ENCODE data around the gene ZDHHC14.

The ZDHHC14 gene

DNA sequence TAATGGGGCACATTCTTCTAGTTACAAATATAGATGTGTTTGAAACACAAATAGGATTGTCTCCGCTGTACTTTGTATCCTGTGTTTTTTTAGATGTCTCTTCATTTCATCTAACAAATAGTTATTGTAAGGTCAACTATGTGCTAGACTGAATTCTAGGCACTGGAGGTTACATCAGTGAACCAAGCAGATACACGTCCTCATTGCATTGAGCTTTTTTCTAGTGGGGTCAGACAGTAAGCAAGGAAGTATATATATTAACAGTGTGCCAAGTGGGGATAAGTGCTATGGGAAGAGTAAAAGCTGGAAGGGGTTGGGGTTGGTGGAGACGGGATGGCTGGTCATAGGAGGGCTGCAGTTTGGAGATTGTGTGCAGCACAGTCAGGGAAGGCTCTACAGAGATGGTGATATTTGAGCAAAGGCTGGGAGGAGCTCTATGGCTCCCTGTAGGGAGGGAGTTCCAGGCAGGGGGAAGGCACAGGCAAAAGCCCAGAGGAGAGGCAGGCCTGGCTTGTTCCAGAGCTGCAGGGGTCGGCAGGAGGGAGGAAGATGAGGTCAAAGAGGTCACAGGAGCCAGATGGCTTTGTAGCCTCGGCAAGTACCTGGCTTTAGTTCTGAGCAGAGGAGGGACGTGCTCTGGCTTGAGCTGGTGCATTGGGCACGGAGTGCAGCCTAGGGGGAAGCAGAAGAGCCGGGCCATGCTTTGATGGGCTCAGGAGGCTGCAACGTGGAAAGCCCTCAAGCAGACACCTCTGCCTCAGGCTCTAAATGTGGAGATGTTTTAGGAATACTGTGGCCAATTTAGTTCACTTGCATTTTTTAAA lies 152.3 kb downstream of the ZDHHC14 start:
- no peak for DNase-seq (ENCODE audit: low spot score)

DNA sequence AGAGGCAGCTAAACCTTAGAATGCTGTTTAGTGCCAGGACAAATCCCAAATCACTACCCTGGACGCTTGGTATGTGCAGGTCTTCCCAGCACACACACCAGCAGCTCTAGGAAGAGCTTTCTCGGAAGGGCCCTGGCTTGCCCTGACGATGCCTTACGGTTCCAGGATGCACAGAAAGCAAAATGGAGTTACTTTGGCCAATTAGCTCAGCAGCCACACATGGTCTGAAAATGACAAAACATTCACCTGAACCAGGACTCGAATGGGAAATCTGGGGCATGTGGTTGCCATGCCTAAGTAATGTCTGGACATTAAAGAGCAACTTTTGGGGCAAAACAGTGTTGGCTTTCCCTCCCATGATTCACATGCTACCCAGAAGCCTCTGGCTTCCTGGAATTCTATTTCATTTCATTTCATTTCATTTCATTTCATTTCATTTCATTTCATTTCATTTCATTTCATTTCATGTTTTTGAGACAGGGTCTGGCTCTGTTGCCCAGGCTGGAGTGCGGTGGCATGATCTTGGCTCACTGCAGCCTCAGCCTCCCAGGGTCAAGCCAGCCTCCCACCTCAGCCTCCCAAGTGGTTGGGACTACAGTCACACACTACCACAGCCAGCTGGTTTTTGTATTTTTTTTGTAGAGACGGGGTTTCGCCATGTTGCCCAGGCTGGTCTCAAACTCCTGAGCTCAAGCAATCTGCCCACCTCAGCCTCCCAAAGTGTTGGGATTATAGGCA lies 153.3 kb downstream of the ZDHHC14 start:
- no peak for DNase-seq (ENCODE audit: low spot score)

DNA sequence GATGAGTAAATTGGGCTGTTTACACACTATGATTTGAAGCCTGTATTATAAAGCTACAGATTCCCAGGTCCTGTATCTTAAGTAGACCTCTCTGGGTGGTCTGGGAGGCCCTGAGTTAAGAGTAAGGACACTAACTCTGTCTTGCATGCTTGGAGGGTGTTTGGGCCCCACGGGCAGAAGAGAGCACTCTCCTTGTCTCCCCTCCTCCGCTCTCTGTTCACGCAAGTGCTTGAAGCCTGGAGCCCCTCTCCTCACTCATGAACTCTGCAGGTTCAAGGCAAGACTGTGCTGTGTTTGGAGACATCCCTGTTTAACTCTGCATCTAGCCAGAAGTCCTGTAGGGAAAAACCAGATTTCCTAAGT lies 154.0 kb downstream of the ZDHHC14 start:
- DNase-seq (ENCODE audit: low spot score): no peak

DNA sequence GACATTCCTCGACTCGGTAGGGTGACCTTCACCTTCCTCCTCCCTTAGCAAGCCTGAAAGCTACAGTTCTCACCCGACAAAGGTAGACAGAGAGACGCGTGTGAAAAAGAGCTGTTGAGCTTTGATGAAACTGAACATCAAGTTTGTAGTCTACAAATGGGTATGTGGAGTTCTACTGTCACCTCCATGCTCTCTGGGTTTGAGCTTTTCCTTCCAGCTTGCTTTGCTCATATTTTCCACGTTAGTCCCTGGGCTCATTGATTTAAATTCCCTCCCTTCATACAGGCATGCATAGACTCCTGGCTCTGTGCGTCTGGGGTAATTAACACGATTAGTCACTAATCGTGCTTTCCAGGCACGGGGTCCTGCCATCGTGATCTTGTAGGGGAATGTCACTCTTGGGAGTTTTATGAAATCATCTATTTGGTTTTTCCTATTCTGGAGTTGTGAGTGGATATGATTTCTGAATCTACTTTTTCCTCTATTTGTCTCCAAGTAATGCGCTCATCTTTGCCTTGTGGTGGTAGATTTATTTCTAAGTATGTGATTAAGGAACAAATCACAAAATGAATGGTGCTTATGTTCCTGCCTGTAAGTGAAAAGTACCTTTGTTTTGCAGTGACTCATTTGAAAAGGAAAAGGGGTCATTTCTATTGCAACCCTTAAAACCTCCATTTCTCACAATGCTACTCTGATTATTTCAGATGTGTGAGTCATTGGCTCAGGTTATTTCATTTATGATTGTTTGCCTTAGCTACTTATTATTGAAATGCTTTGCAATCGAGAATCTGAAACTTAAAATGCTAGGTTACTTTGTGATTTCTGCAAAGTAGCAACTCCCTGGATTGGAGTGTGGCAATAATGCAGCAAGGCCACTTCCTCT lies 154.6 kb downstream of the ZDHHC14 start:
- peak; percentile 60 for DNase-seq (ENCODE audit: low spot score)

DNA sequence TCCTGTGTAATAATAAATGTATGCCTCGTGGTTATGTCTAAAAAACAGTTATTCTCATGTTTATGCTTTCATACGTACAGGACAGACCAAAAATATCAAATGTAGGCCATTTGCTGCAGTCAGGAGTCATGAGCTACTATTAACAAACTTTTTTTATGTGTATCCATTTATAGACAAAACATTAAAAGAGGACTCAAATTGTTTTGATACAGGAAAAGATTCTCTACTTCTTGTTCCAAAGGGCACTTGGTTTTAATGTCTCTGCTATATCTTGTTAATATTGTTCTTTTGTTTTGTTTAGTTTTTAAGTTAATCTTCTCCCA lies 155.2 kb downstream of the ZDHHC14 start:
- DNase-seq (ENCODE audit: low spot score): no peak

DNA sequence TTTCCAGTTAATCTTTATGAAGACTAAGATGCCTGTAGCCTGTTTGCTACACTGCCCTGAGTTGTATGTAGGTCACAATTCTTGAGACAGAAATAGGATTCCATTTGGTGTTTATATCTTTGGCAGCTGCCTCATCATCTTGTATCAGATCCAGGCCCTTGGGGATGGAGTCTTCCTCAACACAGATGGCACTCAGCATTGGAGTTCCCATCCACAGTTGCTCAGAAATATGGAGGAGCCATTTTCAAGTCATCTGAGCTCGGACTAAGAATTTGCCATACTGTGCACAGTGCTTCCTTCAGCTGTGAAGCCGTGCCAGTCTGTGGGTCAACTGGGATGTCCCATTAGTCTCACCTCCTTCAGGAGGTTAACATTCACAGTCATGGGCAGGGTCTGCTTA lies 156.6 kb downstream of the ZDHHC14 start:
- no peak for DNase-seq (ENCODE audit: low spot score)

DNA sequence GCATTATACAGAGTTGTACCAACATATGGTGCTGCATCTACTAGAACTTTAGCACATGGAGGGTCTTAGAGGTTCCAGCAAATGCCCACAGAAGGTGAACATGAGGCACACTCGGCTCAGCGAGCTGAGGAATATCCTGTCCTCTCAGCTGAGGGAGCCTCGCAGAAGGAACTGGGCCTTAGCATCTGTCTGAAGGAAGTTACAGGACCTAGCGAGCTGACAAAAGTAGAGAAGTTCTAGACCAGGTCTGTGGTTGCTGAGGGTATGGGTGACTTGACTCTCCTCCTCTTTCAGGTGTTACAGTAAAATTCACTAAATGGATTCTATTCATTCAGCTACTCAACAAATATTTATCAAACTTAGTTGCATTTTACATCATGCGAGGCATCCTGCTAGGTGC lies 157.2 kb downstream of the ZDHHC14 start:
- DNase-seq (ENCODE audit: low spot score): no peak

DNA sequence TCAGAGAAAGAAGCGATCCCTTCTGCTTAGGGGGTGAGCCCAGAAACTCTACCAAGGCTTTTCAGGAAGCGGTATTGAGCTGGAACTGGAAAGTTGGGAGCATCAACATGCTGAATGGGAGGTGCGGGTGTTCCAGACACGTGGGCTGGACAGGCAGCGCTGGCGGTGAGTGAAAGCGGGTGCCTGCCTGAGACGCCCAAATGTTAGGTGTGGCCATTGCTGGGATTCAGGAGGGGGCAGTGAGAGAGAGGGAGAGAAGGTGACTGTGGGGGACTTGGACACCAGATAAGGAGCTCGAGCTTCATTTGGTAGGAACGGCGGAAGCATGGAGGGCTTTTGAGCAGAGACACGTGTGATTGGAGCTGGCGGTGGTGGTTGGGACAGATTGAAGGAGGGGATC lies 157.7 kb downstream of the ZDHHC14 start:
- no peak for DNase-seq (ENCODE audit: low spot score)

DNA sequence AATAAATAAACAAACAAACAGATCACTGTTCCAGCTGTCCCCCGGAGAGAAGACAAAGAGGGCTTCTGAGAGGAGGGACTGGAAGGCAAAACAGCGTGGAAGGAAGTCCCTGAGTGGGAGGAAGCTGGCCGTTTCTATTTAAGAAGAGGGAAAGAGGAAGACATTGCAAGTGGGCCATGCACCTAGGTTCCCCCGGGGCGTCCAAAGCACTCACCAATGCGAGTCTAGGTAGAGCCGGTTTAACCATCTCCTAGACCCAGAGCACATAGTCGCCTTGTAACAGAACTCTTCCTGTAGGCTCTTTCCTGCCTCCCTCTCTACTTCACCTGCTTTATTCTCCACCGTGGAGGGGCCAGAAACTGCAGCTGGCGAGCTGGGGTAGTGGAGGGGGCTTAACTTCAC lies 158.4 kb downstream of the ZDHHC14 start:
- DNase-seq (ENCODE audit: low spot score): no peak

DNA sequence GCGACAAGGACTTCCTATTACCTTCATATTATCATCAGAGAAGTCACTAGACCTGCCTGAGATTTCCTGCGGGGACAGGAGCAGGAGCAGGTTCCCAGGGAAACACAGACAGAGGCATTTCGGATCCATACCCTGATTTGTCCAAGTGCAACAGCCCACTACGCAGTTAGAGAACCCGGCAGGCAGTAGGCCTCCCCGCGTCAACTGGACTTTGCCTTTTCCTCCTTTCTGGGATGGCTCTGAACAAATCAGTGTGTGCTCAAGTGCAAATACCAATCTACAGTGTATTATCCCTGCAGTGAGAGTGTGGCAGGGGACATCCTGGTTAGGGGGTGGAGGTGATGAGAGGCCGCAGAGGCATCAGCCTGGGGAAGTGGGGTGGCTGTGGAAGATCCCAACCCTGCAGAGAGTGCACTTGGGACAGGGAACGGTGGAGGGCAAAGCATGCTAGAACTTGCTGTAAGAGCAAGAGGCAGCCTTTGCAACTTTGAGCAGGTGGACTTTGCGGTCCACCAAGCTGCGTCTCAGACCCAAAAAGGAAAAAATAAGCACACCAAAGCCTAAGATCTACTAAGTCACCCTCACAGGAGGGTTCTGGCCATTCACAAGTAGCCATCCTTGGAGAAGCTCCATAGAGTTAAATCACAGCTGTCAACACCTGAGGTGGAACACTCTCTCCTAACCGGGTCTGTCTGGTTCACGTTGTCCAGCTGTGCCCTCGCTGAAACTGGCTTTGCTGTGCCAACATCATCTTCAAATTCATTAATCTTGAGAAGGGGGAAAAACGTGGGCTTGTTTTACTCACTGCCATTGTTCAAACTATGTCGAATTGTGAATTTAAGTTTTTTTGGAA lies 159.1 kb downstream of the ZDHHC14 start:
- no peak for DNase-seq (ENCODE audit: low spot score)

DNA sequence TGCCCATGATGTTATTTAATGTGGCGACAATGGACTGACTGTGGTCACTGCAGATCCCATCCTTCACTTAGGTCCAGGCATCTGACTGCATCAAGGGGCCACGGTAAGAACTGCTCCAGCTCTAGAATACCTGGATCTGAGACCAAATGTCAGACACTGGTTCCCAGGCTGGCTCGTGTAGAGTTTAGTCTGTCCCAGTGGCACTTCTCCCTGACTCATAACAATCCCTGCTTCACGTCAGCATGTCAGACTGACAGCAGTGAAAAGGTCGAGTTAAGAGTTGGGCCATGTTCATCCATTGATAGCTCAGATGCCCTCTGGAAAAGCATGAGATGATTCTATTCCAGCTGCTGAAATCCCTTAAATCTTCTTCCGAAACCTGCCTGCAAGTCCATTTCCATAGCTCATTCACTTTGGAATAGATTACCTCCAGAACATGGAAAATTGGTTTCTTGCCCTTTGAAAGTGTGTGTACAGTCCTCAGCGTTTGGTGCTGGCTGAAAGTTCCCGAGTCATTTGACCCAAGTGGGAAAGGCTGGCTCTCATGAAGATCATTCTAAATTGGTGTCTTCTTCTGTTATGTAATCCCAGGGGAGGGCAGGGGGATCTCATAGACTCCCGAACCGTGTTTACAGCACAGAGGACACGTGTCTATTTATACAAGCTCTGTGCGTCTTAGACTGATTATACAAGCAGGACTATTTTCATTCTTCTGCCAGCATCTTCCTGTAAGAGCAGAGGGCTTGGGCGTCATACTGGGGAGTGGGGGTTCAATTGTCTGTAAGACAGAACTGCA lies 160.8 kb downstream of the ZDHHC14 start:
- DNase-seq (ENCODE audit: low spot score): no peak

DNA sequence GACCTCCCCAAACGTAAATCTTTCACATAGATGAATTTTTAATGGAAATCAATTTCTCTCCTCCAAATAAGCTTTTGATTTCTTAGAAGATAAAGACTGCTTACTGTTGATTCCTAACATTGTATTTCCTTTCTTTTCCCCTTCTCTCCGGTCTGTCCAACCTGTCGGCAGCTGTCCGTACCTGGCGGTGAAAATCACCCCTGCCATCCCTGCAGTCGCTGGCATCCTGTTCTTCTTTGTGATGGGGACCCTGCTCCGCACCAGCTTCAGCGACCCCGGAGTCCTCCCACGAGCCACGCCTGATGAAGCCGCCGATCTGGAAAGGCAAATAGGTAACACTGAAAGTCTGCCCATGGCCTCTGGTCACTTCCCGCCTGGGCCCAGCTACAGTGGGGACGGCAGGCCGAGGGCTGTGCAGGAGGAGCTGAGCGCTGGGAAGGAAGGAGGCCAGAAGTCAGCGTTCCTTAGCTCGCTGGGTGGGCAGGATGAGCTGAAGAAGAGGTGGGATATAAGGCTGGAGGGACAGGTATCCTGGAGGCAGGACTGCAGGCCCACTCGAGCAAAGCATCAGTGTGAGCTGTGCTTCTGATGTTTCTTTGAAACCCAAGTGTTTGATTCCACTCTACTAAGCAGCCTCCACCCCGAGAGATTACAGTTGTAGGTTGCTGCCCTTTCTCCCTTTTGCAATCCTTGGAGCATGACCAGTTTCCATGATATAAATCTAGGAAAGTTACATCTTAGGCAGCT lies 161.6 kb downstream of the ZDHHC14 start:
- no peak for DNase-seq (ENCODE audit: low spot score)

DNA sequence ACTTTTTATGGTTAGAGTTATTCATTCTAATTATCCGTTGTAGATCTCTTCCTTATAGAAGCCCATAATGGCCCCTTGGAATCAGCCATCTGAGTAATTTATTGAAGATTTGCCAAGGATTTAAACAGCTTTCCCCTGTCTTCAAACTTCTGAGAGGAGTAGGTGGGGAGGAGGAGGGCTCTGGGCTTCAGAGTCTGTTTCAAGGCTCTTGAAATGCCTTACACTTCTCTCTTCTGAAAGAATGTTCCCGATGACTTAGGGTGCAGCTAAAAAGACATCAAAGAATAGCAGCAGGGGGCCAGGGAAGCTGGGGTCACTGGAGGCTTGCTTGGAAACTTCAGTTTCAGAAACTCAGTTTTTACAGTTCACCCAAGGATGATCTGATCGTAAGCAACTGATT lies 165.3 kb downstream of the ZDHHC14 start:
- DNase-seq (ENCODE audit: low spot score): no peak

DNA sequence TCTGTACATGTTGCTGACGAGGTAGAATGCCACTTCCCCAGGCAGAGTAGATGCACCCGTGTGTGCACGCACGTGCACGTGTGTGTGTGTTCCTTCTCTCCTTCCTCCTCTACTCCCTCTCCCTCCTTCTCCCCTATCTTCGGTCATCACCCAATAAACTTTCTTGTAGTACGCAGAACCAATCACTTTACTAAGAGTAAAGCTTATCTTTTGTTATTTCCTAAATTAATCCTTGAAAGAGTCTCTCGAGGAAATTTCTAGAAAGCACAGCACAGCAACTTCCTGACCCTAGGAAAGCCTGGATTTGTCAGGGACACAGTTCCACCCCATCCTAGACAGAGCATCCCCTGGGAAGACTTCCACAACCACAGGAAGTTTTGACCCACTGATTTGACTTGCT lies 166.1 kb downstream of the ZDHHC14 start:
- no peak for DNase-seq (ENCODE audit: low spot score)

DNA sequence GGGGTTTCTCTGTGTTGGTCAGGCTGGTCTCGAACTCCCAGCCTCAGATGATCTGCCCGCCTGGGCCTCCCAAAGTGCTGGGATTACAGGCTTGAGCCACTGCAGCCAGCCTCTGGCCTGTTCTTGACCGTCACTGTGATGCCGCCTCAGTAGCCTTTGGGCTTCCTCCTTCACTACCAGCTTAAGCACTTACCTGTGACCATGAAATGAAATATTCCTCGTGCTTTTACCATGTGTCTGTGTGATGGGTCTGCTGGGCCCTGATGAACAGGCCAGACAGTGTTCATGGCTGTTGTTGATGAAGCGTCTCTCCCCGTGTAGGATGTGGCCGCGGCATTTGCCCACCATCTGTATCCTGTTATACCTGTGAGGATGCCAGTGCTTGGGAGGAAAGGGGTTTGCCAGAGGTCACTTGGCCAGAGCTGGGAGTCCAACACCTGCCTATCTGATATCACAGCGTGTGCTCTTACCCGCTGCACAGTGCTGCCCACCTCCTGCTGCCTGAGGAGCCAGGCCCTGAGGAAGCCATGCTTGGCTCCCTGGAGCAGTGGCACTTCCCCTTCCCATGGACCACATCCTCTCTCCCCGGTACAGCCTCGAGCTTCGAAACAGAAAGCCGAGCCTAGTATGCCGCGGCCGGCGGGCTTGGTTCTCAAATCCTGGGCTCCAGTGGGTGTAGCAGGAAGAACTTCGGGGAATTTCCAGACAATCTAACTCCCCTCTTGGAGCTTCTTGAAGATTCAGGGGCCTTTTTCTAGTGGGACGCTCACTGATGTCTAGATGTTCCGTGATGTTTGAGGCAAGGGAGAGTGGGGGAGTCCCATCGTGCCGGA lies 167.9 kb downstream of the ZDHHC14 start:
- no peak for DNase-seq (ENCODE audit: low spot score)

DNA sequence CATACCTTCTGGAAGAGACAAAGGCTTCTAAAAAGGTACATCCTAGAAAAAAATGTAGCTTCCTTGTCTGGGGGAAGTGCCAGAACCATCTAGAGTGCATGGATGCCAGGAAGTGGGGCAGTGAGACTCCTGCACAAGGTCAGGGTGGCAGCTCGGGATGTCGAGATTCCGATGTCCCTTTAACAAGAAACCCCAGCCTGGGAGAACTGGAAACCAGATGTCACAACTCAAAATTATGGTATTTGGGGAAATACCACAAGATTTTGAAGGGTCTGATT lies 168.4 kb downstream of the ZDHHC14 start:
- DNase-seq (ENCODE audit: low spot score): no peak

DNA sequence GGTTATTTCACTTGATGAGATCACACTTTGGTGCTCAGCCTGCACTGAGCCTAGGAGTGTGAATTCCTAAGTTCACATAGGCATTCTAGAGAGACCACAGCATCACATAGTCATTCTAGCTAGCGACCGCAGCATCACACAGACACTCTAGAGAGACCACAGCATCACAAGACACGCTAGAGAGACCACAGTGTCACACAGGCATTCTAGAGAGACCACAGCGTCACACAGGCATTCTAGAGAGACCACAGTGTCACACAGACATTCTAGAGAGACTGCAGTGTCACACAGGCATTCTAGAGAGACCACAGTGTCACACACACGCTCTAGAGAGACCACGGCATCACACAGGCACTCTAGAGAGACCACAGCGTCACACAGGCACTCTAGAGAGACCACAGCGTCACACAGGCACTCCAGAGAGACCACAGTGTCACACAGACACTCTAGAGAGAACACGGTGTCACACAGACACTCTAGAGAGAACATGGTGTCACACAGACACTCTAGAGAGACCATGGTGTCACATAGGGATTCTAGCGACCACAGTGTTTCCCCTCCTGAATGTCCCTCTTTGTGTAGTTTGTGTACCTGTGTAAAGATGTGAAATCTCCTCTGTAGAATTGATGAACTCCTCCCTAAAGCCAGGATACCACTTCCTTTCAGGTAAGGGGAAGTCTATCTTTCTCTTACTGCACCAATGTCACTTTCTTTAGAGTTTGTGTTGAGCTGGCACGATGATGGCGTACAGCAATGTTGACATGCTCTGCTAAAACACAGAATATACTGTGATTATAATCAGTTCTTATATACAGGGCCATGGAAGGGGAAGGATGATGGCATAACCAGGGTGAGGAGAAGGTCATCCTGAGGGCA lies 169.4 kb downstream of the ZDHHC14 start:
- peak; percentile 14 for DNase-seq (ENCODE audit: low spot score)

DNA sequence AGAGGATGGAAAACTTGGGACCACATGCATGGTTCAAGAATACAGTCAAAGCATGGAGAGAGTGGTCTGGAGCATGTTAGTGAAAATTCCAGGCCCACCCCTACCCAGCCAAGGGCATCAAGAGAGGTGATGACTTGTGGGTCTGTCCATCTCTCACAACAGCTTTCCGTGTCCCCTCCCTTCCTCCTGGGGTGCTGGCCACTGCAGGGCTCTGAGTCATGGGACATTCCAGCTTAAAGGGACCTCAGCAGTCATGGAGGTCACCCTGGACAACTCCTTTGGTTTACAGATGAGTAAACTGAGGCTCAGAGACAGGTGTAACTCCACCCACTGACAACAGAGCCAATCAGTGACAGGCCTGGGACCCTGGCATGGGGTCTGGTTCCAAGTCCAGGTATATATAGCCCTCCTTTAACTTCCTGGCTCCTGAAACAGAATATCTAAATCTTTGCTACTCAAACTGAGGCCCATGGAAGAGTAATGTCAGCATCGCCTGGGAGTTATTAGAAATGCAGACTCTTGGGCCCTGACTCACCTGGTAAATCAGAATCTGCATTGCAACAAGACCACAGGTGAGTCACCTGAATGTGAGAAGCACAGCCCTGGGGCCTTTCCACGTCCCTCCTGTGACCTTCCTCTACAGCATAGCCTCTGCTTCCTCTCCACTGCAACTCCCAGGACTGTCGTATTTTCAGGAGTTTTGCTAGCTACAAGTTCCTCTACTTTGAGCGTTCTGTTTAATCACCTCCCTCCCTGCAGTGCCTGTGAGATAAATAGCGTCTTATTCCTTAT lies 170.2 kb downstream of the ZDHHC14 start:
- DNase-seq (ENCODE audit: low spot score): no peak

All from SW480 (cell line).